Endothelial cell (in vitro differentiated cells): ENCODE measurements around the gene LDLRAP1. TPM values are rescaled to one million over a fixed set of nuclear protein-coding genes. Genes with fewer than 3 reads are reported as not detected.

Experiments used
- DNase-seq: peaks from one replicate; pipeline ENCODE4 v3.0.0; 2021; ENCODE audit warnings: low spot score
- H3K27ac Mint-ChIP-seq: one replicate; pipeline ENCODE4 v1.8.0; 2021; ENCODE audit warnings: mixed read lengths, inconsistent platforms; ENCODE audit not compliant: unreplicated experiment
- H3K27me3 Mint-ChIP-seq: one replicate; pipeline ENCODE4 v1.8.0; 2021; ENCODE audit warnings: mild to moderate bottlenecking, moderate library complexity, mixed read lengths, inconsistent platforms; ENCODE audit not compliant: unreplicated experiment
- H3K36me3 Mint-ChIP-seq: one replicate; pipeline ENCODE4 v1.8.0; 2021; ENCODE audit warnings: mild to moderate bottlenecking, low read depth, mixed read lengths, inconsistent platforms; ENCODE audit not compliant: unreplicated experiment
- H3K4me1 Mint-ChIP-seq: one replicate; pipeline ENCODE4 v1.8.0; 2021; ENCODE audit warnings: mild to moderate bottlenecking, mixed read lengths, inconsistent platforms; ENCODE audit not compliant: unreplicated experiment
- H3K4me3 Mint-ChIP-seq: one replicate; pipeline ENCODE4 v1.8.0; 2021; ENCODE audit warnings: mild to moderate bottlenecking, mixed read lengths, inconsistent platforms; ENCODE audit not compliant: unreplicated experiment
- H3K9me3 Mint-ChIP-seq: one replicate; pipeline ENCODE4 v1.8.0; 2021; ENCODE audit warnings: mixed read lengths, inconsistent platforms; ENCODE audit not compliant: unreplicated experiment
- CTCF ChIP-seq: fragments of 200-600 bp; sonication (generic); IDR thresholded peaks from one replicate; pipeline ENCODE4 v1.5.0; 2021; ENCODE audit warnings: antibody characterized with exemption; ENCODE audit not compliant: unreplicated experiment
- total RNA-seq: library from RNA; stranded (reverse); fragmentation: NEBNext Ultra II Directional; extraction: Animal tissue kit (Norgen Biotek cat#: 25700); gene quantifications from one replicate; pipeline ENCODE4 v1.2.1, GENCODE V29; 2021; ENCODE audit not compliant: unreplicated experiment

LDLRAP1 gene
- total RNA-seq, 1 donor from 2014 or later: 23.5 TPM

GRCh38 chr1:25614501-25615171 is 71.2 kb downstream of the LDLRAP1 start:
- Mint-ChIP-seq H3K9me3 (no peaks in the 10 kb centered on the region), H3K27me3 (peaks cover 13% of the 10 kb centered on the region), H3K4me1 (peaks cover 12% of the 10 kb centered on the region), H3K36me3 (no peaks in the 10 kb centered on the region), H3K27ac (no peak overlapping the region), H3K4me3 (no peak overlapping the region)
- no peak for TF ChIP-seq CTCF
- DNase-seq: no peak

DNA sequence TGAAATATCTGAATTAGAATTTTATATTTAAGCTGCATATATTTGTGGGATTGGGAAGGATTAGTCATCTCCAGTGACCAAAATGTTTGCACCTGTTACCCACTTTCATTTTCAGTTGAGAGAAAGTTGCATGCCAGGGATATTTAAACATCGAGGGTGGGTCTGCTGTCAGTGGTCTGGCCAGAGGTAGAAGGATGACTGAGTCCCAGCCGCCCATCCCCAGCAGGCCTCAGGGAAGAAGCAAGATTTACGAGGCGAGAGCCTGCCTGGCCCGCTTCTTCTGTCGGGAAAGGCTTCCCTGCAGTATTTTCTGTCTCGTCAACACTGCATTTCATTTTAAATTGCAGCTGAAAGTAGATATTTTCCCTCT is 71.8 kb downstream of the LDLRAP1 start:
- TF ChIP-seq CTCF: no peak
- Mint-ChIP-seq H3K4me3 (no peak overlapping the region), H3K27ac (no peak overlapping the region), H3K36me3 (no peaks in the 10 kb centered on the region), H3K4me1 (peaks cover 17% of the 10 kb centered on the region), H3K9me3 (no peaks in the 10 kb centered on the region), H3K27me3 (peaks cover 13% of the 10 kb centered on the region)
- DNase-seq: no peak

GRCh38 chr1:25615563-25616094 is 72.2 kb downstream of the LDLRAP1 start:
- no peak for TF ChIP-seq CTCF
- H3K27me3 Mint-ChIP-seq: peaks cover 13% of the 10 kb centered on the region
- DNase-seq: no peak
- no peaks in the 10 kb centered on the region for H3K36me3 Mint-ChIP-seq
- peak overlapping the region; percentile 74 for H3K4me3 Mint-ChIP-seq
- H3K9me3 Mint-ChIP-seq: no peaks in the 10 kb centered on the region
- H3K27ac Mint-ChIP-seq: peak overlapping the region; percentile 10
- peaks cover 22% of the 10 kb centered on the region for H3K4me1 Mint-ChIP-seq

GRCh38 chr1:25616095-25616986 is 72.9 kb downstream of the LDLRAP1 start, which contains the start of gene MAN1C1:
TSS of gene MAN1C1 (plus strand) at chr1:25616791. CDS start at chr1:25617798, 1,007 bp downstream.
- peak; percentile 93 for DNase-seq
- Mint-ChIP-seq H3K4me1 (peaks cover 28% of the 10 kb centered on the region), H3K4me3 (peak within 1 kb of the TSS; percentile 74), H3K27me3 (peaks cover 13% of the 10 kb centered on the region), H3K9me3 (no peaks in the 10 kb centered on the region), H3K36me3 (peaks cover 4% of the 10 kb centered on the region), H3K27ac (peak within 1 kb of the TSS; percentile 10)
- TF ChIP-seq CTCF: peak; percentile 34
